T1000 (cell line): Measurements from ENCODE around the gene TCERG1L.
A peak's percentile ranks its signal among the peaks of the same experiment; 100 is the strongest.
"Not testable (repeated sequence)": the region's sequence is repeated elsewhere in the genome, so short reads cannot be mapped to it uniquely, and the experiment has no call there.

Experiments used
- DNase-seq: peaks from one replicate; lab custom pipeline; 2025; ENCODE audit warnings: mixed read lengths; lab: John Stamatoyannopoulos, UW

Gene TCERG1L, protein sequence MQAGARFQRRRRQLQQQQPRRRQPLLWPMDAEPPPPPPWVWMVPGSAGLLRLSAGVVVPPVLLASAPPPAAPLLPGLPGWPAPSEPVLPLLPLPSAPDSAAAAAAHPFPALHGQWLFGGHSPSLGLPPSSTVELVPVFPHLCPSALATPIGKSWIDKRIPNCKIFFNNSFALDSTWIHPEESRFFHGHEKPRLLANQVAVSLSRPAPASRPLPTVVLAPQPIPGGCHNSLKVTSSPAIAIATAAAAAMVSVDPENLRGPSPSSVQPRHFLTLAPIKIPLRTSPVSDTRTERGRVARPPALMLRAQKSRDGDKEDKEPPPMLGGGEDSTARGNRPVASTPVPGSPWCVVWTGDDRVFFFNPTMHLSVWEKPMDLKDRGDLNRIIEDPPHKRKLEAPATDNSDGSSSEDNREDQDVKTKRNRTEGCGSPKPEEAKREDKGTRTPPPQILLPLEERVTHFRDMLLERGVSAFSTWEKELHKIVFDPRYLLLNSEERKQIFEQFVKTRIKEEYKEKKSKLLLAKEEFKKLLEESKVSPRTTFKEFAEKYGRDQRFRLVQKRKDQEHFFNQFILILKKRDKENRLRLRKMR

DNA sequence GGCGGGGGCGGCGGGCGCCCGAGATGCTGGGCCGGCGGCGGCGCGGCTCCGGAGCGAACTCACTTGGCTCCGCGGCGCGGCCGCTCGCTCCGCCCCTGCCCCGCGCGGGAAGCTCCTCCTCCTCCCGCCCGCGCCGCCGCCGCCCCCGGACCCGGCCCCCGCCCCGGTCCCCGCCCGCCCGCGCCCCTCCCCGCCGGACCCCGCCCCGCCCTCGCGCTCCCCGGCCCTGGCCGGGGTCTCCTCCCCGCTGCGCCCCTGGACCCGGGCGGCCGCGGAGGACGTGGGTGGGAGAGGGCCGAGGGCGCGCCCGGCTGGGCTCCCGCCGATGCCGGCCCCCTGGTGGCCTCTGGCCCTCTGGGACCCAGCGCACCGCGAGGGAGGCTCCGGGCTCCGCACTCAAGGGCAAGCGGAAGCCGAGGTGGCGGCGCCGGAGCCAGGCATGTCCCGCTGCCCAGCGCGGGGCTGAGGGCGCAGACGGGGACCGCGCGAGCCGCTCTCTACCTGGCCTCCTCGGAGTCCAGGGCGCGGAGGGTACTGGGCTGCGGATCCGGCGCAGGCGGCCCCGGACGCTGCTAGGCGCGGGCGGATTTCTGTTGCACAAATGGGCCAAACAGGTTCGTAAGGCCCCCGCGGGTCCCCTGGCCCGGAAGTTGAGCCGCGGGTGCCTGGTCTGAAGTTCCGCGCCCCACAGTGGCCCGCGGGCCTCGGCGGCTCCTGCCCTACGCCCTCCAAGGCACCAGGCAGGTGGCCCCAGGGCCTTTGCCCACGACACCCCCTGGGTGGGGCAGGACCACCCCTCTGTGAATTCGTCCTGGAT lies at the start of gene TCERG1L:
Gene TCERG1L (minus strand): TSS at position 61 of the 817 bp plus-strand sequence. CDS start 86 bp downstream, outside the sequence.
- DNase-seq, result no peak

DNA sequence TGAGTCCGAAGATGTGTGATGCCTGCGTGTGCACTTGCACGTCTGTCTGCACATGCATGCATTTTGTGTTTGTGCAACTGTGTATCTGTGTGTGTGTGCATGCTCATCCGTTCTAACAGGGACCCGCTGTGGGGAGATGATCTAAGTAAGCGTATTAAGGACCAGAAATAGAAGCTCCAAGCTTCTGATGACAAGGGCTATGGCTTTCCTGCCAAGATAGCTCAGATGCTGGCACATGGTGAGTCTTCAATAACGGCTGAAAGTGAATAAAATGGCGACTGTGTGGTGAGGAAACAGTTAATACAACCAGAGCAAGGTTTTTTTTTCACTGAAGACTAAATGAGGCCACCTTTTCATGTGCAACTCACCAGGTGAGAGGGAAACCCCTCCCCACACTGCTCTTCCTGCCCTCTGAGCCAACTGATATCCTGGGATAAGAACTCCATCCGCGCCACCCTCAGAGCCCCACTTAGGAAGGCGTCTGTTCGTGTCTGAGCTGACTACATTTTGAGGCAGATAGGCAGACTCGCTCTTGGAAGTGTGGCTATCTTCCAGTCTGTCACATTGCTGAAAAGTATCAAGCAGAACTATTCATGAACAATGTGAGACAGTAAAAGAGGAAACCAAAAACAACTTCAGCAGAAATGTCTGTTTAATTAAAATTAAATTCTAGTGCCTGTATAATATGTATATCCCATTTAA lies 47.4 kb upstream of the TCERG1L start:
- DNase-seq, result no peak

DNA sequence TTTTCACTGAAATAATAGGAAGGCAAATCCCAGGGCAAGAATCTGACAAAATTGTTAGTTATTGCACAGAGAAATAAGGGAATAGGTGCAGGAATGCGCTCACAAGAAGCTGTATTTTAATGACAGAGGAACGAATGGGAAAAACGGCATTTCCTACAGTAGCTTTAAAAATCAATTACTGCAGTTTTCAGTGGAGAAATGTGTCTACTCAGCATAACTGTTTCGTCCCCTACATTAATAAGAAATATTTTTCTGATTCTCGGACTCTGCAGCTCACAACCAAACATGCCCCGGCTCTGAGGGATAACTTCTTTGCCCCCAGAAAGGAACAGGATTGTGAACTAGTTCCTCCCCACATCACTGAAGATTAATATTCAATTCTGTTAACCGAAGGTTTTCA lies 44.9 kb upstream of the TCERG1L start:
- no peak for DNase-seq

DNA sequence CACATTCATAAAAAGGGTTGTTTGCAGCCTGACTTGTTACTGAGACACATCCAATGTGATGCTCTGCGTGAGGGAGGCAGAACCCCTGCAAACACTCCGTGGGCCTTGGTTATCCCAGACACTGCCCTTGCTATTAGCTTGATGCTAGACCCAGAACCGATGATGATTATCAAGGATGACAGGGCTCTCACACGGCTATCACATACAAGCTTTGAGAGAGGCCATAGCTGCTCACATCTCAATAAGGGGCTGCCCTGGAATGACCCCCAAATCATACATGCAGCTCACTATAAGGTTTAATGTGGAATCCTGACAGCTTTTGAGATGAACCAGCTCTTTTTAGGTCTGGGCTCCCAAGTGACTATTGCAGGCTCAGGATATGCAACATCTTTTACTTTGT lies 44.4 kb upstream of the TCERG1L start:
- no peak for DNase-seq

DNA sequence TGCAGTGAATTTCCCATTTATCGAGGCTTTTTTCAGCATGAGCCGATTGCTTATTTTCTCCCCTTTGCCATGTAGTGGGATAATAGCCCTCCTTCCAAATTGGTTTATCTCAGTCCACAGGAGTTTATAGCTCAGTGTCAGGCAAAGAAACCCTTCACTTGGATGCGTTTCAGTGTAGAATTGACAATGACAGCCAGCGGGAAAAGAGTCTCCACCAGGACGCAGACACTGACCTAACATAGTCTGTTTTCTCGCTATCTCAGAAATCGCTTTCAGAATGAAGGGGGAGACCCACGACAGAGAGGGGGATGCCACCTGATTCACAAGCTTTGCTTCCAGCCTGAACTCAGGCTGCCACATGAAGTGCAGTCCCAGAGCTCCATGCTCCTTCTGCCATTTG lies 43.5 kb upstream of the TCERG1L start:
- no peak for DNase-seq

DNA sequence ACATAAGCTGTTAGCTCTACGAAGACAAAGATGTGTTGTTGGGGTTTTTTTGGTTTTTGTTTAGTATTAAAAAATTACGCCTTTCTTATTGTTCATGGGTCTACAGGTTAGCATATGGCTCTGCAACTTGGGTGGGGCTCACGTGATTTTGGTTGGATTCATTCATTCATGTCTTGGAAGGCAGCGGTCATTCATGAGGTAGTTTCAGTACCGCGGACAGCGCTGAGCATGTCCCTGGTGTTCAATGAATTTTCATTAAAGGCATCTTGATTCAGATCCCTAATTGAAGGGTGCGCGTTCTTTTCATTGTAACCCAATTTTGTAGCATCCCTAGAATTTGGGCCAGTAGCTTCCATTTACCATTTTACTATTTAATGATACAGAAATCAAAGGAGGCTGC lies 42.9 kb upstream of the TCERG1L start:
- DNase-seq, result peak; percentile 2

DNA sequence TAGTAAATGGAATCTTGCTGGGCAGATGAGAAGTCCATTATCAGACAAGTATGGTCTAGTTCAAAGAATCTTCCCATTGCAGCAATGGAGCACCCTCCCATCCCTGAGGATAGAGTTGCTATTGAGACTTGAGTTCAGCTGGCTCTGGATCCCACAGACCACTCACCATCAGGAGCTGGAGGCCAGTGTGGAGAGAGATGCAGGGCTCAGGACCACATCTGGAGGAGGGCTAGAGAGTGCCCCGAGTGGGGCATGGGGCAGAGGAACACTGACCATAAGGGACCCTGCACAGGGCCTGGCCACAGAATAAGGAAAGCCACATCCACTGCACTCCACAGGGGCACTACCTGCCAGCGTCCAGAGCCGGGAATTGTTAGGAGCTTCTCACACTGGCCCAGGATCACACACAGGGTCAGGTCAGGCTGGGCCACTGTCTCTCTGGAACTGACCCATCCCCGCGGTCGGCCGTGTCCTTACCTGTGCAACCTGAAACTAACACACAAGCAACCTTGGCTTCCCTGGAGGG lies 41.3 kb upstream of the TCERG1L start:
- DNase-seq, result no peak

DNA sequence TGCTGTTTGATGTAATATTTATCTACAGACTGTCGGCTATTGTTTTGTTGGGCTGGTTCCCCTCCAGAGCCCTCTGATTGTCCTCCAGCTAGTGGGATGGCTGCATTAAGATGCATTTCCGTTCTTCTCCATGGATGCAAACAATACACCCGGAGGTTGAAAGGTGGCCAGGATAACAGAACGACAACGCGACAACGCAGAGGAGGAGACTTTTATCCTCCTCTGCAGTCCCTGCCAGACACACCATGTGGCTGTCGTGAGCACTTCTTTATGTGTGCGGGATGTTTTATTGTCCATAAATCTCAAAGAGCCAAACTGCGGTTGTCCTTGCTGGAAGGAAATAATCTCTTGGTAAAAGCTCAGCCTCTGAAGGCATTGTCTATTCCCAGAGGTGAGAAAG lies 39.1 kb upstream of the TCERG1L start:
- no peak for DNase-seq

DNA sequence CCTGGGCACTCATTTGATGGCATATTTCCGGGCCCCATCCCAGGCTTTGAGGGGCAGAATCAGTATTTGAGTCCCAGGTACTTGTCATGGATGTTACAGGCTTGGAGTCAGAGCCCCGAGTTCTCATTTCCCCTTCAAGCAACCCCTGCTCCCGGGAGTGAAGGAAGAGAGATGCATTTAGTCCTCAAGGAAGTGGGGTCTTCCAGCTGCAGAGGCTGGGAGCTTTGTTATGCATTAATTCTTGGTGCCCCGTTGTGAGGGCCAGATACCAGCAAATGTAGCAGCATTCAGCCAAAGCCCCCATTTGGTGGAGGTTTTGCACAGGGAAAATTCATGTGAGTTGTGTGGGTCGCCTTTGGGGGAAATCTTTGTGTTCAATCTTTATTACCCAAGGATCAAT lies 38.7 kb upstream of the TCERG1L start:
- DNase-seq, result no peak

DNA sequence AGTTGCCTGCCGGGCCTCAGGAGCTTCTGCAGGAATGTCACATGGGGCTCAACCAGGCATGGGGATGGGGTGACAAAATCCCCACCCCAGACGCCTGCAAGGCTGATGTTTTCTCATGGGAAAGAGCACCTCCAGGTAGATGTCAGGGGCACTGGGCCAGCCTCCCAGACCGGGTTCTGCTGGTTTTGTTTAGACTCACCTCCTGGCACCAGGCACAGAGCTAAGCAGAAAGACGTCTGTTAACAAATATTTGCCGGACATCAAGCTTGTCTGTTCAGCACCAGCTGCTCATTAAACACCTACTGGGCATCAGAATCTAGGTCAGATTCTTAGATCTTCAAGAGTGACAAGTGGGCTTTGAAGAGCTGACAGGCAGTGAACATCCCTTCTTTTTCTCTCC lies 34.9 kb upstream of the TCERG1L start:
- no peak for DNase-seq

DNA sequence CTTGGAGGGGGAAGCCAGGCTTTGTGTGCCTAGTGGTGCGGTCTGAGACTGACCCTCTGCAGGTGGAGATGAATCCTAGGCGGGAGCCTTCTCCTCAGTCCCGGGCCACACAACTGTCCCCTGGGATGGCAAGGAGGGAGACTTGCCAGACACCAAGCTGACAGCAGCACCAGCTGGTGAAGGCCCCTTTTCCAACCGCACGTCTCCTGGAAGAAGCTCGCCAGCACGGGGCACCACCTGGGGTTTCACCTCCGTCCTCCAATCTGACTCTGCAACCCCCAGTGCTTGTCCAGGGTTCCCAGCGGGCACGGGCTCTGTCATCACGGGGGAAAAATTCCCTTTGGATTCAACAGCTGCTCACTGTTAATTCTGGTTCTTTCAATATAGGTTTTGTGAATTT lies 34.2 kb upstream of the TCERG1L start:
- DNase-seq, result no peak

DNA sequence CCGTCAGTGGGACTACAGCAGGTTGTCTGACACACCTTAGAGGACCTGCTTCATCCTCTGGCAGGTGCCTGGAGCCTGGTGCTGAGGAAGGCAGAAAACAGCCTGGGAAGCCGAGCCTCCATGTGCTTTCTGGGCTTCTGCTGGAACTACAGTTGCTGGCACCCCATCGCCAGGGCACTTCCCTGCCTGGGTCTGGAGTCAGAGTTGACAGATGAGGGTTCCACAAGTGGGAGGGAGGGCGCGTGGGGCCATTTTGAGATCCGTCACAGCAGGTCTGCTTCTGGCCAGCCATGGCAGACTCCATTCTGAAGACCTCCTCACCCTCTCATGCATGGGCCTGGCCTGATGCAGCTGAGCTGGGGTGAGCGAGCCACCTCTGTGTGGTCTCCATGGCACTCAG lies 33.2 kb upstream of the TCERG1L start:
- no peak for DNase-seq

DNA sequence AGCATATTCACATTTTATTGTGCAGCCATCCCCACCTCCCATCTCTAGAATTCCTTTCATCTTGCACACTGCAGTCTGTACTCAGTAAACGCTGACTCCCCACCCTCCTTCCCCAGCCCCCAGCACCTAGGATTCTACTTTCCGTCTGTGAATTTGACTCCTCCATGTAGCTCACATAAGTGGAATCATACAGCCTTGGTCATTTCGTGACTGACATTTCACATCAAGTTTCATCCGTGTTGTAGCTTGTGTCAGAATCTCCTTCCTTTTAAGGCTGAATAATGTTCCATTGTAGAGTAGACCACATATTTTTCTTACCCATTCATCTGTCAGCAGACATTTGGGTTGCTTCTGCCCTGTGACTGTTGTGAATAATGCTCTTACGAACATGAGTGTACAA lies 26.2 kb upstream of the TCERG1L start:
- DNase-seq, result no peak

DNA sequence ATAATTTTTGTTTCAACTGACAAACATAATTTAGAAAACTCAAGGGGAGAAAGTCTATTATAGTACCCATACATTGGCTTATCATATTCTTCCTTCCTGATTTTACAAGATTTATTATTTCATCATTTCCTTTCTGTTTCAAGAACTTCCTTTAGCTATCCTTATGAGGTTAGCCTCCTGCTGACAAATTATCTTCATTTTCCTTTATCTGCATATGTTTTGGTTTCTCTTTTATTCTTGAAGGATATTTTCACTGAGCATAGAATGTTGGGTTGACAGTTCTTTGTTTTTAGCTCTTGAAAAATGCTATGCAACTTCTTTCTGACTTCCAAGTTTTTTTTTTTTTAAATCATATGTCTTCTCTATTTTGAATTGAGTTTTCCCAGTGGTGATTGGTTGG lies 21.3 kb upstream of the TCERG1L start:
- DNase-seq, result no peak

DNA sequence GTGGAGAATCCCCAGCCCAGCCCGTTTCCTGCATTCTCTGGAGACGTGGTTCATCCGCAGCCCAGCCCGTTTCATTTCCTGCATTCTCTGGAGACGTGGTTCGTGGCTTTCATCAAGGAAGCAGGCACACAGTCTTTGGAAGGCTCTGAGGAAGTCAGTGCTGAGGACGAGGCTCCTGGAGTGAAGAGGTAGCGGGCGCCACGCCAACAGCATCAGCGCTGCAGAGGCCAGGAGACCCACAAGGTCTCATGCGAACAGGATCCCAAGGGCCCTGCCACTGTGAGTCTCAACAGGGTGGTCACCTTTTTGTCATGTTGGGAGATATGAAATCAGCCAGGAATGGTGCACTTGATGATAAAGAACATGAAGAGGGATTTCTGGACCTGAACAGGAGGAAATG lies 12.4 kb upstream of the TCERG1L start:
- DNase-seq, result no peak

DNA sequence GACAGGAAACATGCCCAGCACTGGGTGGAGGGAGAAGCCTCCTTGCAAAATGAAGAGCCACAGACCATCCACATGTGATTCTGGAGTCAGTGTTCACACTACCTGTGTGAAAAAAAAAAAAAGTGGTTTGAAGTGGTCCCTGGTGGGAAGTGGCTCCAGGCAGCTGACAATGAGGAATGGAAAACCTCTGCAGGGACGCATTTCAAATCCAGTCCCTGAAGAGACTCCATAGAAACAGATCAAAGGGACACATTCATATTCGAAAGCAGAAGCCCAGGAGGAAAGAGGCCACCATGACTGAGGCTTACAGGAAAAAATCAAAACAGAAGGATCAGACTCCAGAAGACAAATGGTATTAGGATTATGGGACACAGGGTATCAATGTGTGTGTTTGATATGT lies 11.5 kb upstream of the TCERG1L start:
- DNase-seq, result no peak

DNA sequence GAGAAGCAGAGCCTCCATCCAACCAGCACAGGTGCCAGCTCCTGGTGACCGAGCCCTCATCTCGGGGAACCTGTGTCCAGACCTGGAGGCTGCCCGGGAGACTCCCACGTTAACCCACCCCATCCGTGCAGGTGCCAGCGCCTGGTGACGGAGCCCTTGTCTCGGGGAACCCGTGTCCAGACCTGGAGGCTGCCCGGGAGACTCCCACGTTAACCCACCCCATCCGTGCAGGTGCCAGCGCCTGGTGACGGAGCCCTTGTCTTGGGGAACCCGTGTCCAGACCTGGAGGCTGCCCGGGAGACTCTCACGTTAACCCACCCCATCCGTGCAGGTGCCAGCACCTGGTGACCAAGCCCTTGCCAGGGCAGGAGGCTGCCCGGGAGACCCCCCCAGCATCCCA lies 11.1 kb upstream of the TCERG1L start:
- DNase-seq, result not testable (repeated sequence)

DNA sequence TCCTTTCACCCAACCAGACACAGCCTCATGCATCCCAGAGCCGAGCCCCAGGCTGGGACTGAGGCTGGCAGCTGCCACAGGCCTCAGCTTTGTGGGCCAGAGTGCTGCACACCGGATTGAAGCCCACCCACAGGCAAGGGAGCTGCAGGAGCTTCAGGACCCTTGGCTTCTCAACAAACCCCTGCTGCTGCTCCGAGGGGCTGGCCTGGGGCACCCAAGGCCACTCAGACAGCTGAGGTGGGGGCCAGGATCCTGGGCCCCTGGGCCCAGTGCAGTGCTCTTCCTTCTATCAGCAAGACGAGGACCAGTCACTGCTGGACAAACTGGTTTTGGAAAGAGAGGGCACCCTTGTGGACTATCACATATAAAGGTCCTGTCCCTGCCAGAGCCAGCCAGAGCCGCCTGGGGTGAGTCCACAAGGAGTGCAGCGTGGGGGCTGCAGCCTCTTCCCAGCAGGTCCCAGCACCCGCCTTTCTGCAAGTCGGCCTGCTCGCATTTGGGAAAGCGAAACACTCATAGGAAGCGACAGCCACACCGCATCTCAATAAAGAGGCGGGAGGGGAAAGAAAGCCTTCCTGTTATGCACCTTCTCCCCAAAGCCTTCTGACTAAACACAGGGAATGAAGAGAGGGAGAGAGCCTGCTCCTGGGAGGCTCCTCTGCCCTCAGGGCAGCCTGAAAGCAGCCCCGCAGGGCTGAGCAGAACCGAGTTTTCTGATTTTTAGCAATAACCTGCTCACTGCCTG lies 9.5 kb upstream of the TCERG1L start:
- no peak for DNase-seq

DNA sequence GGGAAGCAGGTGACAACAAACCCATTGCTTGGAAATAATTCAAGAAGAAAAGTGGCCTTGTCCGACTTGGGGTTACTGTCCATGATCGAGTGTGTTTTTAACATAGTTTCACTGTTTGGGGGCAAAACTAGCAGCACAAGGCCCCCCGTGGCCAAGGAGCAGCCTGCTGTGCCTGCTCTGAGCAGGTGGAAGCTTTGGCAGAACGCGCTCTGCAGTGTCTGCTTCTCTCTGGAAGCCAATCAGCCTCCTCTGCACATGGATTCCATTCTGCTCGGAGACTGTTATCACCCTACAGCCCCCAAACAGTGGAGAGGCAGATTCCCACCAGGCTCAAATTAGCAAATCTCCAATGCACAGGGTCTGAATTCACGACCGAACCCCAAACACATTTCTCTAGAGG lies 7.3 kb upstream of the TCERG1L start:
- no peak for DNase-seq

DNA sequence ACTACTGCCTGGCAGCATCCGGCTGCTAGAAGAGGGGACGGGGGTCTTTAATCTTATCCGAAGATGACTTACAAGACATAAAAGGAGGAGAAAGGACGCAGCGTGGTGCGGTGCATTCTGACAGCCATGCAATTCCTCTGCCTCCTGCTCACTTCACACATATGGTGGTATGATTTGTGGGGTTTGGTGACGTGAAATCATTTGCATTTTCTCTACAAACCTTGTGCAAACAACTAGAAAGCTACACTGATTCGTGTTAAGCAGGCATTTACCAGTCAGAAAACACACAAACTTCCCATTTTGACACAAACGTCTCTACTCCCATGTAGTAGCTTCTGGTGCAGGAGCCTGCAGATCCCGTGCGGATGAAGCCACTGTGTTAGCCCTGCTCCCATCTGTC lies 6.8 kb upstream of the TCERG1L start:
- DNase-seq, result no peak

DNA sequence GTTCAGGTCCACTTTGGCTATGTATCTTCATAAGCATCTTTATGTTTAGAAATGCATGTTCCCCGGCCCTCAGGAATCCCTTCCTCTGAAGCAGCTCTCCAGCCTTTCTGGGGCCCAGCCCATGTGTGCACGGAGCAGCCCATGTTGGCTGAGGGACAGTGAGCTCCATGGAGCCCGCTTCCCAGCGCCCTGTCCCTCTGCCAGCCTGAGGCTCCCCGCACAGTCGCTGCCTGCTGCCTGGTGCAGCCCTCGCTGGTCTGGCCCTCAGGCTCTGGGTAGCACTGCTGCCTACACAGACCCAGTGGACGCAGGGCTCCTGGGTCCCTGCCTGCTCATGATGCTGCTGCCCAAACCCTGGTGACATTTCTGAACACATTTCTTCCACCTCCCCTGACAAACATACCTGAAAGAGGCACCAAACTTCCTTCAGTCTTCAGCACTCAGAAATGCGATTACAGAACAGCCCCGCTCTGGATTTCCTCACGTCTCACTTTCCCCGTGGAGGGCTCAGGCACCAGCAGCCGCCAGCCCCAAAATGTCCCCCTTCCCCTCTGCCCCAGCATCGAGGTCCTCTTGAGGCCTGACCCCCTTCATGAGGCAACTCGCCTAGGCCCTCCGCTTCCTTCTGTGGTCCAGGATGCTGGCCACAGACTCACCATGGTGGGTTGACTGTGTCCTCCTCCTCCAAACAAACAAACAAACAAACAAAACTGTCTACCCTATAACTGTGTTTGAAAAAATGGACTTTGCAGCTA lies 5.0 kb upstream of the TCERG1L start:
- DNase-seq, result no peak
